ENCODE results near the gene CAMP. TPM values are rescaled to one million over a fixed set of nuclear protein-coding genes. Genes with fewer than 3 reads are reported as not detected.

CAMP gene
- total RNA-seq, 1 experiment from 2014 or later = not detected

DNA sequence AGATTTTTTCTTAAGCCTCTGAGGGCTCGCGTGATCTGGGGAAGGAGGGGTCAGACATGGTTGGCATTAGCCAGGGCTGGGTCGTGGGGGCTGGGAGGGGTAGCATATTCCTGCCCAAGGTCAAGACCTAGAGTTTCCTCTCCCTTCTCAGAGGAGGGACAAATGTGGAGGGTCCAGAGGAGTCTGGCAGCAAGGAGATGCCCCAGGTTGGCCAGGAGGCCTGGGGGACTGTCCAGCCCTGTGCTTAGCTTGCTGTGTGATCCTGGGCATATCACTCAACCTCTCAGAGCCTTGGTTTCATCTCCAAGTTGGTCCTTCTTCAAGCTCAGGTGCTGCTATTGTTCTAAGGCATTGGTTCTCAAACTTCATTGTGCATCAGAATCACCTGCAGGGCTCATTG, 9.1 kb upstream of the CAMP start:
- no TSS peak for BruUV-seq (replicated peaks)
- H4K20me1 ChIP-seq (ENCODE audit: low read length) = no peaks in the 10 kb centered on the region
- POLR2A ChIA-PET (ENCODE audit: unreplicated experiment) = no interaction called here
- H3K27me3 ChIP-seq (ENCODE audit: low read length) = no peaks in the 10 kb centered on the region
- H3K9me2 ChIP-seq (replicated peaks; ENCODE audit: low read length) = no peaks in the 10 kb centered on the region
- ATAC-seq (no peak), DNase-seq (no peak)
- no peak overlapping the region for H2AFZ ChIP-seq (ENCODE audit: low read length)
- no peaks in the 10 kb centered on the region for H3K36me3 ChIP-seq (ENCODE audit: low read depth, low read length)
- TF ChIP-seq EZH2phosphoT487 (IDR thresholded peaks at IDR 0.05; ENCODE audit: borderline replicate concordance, low read length) = no peak
- no peak overlapping the region for H3K4me3 ChIP-seq (ENCODE audit: low read length)
- no peaks in the 10 kb centered on the region for H3K4me1 ChIP-seq (ENCODE audit: insufficient read depth, low read length)
- H3K4me2 ChIP-seq (ENCODE audit: low read length) = no peak overlapping the region
- H3K79me2 ChIP-seq (ENCODE audit: low read length) = no peaks in the 10 kb centered on the region
- H3F3A ChIP-seq (ENCODE audit: low read length, unreplicated experiment) = no peaks in the 10 kb centered on the region
- CTCF ChIA-PET = no interaction called here
- no peaks in the 10 kb centered on the region for H3K9me3 ChIP-seq (ENCODE audit: low read length)
- H3K27ac ChIP-seq (ENCODE audit: low read length) = no peak overlapping the region
- H3K9ac ChIP-seq (ENCODE audit: low read length) = no peak overlapping the region
- intact Hi-C loops (cut with micrococcal nuclease) = no loop called here

DNA sequence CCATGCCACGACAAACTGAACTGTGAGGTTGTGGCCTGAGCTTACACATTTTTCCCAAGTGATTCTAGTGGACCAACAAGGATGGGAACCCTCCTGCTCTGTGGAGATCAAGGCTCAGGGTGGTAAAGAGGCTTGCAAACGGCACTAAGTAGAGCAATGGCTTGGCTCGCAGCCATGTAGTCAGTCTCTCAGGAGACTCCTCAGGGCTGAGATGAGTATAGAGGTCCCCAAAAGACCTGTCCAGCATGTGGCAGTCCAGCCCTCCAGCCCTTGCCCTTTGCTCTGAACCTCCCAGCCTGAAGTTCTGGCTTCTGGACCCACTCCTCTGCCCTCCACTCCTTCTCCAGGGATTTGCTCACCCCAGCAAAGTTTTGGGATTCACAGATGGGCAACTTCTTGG, 8.3 kb upstream of the CAMP start:
- Histone ChIP-seq H3K27ac (ENCODE audit: low read length) (no peak overlapping the region), H3K9me2 (replicated peaks; ENCODE audit: low read length) (no peaks in the 10 kb centered on the region), H3K36me3 (ENCODE audit: low read depth, low read length) (no peaks in the 10 kb centered on the region), H3K79me2 (ENCODE audit: low read length) (no peaks in the 10 kb centered on the region), H3K4me1 (ENCODE audit: insufficient read depth, low read length) (no peaks in the 10 kb centered on the region), H4K20me1 (ENCODE audit: low read length) (no peaks in the 10 kb centered on the region), H3K9me3 (ENCODE audit: low read length) (no peaks in the 10 kb centered on the region), H3K9ac (ENCODE audit: low read length) (no peak overlapping the region), H3K4me3 (ENCODE audit: low read length) (no peak overlapping the region), H2AFZ (ENCODE audit: low read length) (no peak overlapping the region), H3K27me3 (ENCODE audit: low read length) (no peaks in the 10 kb centered on the region), H3F3A (ENCODE audit: low read length, unreplicated experiment) (no peaks in the 10 kb centered on the region), H3K4me2 (ENCODE audit: low read length) (no peak overlapping the region)
- ATAC-seq = no peak
- no peak for DNase-seq
- intact Hi-C loops (cut with micrococcal nuclease) = no loop called here
- TF ChIP-seq EZH2 (IDR thresholded peaks at IDR 0.05; ENCODE audit: low read length, unreplicated experiment) = no peak
- no peak for TF ChIP-seq EZH2phosphoT487 (IDR thresholded peaks at IDR 0.05; ENCODE audit: borderline replicate concordance, low read length)
- TF ChIP-seq, protein P1, sequence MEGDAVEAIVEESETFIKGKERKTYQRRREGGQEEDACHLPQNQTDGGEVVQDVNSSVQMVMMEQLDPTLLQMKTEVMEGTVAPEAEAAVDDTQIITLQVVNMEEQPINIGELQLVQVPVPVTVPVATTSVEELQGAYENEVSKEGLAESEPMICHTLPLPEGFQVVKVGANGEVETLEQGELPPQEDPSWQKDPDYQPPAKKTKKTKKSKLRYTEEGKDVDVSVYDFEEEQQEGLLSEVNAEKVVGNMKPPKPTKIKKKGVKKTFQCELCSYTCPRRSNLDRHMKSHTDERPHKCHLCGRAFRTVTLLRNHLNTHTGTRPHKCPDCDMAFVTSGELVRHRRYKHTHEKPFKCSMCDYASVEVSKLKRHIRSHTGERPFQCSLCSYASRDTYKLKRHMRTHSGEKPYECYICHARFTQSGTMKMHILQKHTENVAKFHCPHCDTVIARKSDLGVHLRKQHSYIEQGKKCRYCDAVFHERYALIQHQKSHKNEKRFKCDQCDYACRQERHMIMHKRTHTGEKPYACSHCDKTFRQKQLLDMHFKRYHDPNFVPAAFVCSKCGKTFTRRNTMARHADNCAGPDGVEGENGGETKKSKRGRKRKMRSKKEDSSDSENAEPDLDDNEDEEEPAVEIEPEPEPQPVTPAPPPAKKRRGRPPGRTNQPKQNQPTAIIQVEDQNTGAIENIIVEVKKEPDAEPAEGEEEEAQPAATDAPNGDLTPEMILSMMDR (conservative IDR thresholded peaks at IDR 0.05; ENCODE audit: low read depth, low read length) = no peak
- CTCF ChIA-PET = no interaction called here
- no TSS peak for BruUV-seq (replicated peaks)
- POLR2A ChIA-PET (ENCODE audit: unreplicated experiment) = no interaction called here

DNA sequence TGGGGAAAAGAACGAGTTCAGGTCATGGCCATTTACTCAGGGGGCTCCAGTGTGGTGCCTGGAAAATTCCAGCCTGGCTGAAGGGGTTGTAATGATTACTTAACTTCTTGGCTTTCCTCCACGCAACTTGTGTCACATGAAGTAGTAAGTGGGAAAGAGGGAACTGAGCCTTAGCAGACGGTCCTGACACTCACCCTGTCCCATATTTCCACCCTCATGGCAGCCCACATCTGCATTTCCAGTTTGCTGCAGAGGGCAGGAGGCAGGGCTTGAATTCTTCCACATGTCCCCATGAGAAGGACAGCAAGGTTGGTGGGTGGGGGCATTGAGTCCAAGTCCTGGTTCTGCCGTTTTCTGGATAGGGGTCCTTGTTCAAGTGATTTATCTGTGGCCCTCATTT, 7.8 kb upstream of the CAMP start:
- intact Hi-C loops (cut with micrococcal nuclease) = no loop called here
- Histone ChIP-seq H3K9me3 (ENCODE audit: low read length) (no peaks in the 10 kb centered on the region), H3F3A (ENCODE audit: low read length, unreplicated experiment) (no peaks in the 10 kb centered on the region), H3K4me2 (ENCODE audit: low read length) (no peak overlapping the region), H3K4me1 (ENCODE audit: insufficient read depth, low read length) (no peaks in the 10 kb centered on the region), H3K4me3 (ENCODE audit: low read length) (no peak overlapping the region), H4K20me1 (ENCODE audit: low read length) (no peaks in the 10 kb centered on the region), H3K27me3 (ENCODE audit: low read length) (no peaks in the 10 kb centered on the region), H3K9ac (ENCODE audit: low read length) (no peak overlapping the region), H3K79me2 (ENCODE audit: low read length) (no peaks in the 10 kb centered on the region), H3K9me2 (replicated peaks; ENCODE audit: low read length) (no peaks in the 10 kb centered on the region), H3K36me3 (ENCODE audit: low read depth, low read length) (no peaks in the 10 kb centered on the region), H2AFZ (ENCODE audit: low read length) (no peak overlapping the region), H3K27ac (ENCODE audit: low read length) (no peak overlapping the region)
- DNase-seq (no peak), ATAC-seq (no peak)
- TF ChIP-seq EZH2 (IDR thresholded peaks at IDR 0.05; ENCODE audit: low read length, unreplicated experiment) (no peak), EZH2phosphoT487 (IDR thresholded peaks at IDR 0.05; ENCODE audit: borderline replicate concordance, low read length) (no peak)
- TF ChIP-seq, protein P1 (conservative IDR thresholded peaks at IDR 0.05; ENCODE audit: low read depth, low read length) = no peak
- BruUV-seq (replicated peaks) = no TSS peak
- CTCF ChIA-PET = no interaction called here
- POLR2A ChIA-PET (ENCODE audit: unreplicated experiment) = no interaction called here

Data from PC-3 (cell line).